IPS DF 6.9 (cell line): ENCODE results near the gene PSKH1.

ENCODE experiments used
- DNase-seq: peaks from one replicate; pipeline ENCODE4 v3.0.0-alpha.2; 2013; ENCODE audit warnings: low read depth, low spot score
- H3K27ac ChIP-seq: one replicate; pipeline ENCODE4 v1.5.1; 2013; ENCODE audit warnings: low read length, control low read depth
- H3K27me3 ChIP-seq: 2 replicates; pipeline ENCODE4 v1.6.1; 2013; ENCODE audit warnings: mild to moderate bottlenecking, low read length; ENCODE audit not compliant: control insufficient read depth, insufficient read depth
- H3K36me3 ChIP-seq: 2 replicates; pipeline ENCODE4 v1.6.1; 2013; ENCODE audit warnings: low read length; ENCODE audit not compliant: control insufficient read depth, insufficient read depth
- H3K4me1 ChIP-seq: 2 replicates; pipeline ENCODE4 v1.6.1; 2013; ENCODE audit warnings: low read length; ENCODE audit not compliant: control insufficient read depth, insufficient read depth
- H3K4me3 ChIP-seq: 2 replicates; pipeline ENCODE4 v1.5.1; 2013; ENCODE audit warnings: mild to moderate bottlenecking, low read length
- H3K9me3 ChIP-seq: 2 replicates; pipeline ENCODE4 v1.6.1; 2013; ENCODE audit warnings: low read length, inconsistent platforms; ENCODE audit not compliant: control insufficient read depth, insufficient read depth
- WGBS: extraction: QIAGEN DNeasy Blood & Tissue Kit; methylation state at CpG from one replicate; pipeline ENCODE4 v1.1.7; 2013; ENCODE audit warnings: mixed read lengths, missing lambda C conversion rate; ENCODE audit not compliant: insufficient read length, insufficient coverage; 5-methylcytosine and 5-hydroxymethylcytosine counted together

PSKH1 gene

GRCh38 chr16:67878846-67879245, 14.2 kb upstream of the PSKH1 start:
- no peak overlapping the region for H3K27ac ChIP-seq
- H3K9me3 ChIP-seq: no peaks in the 10 kb centered on the region
- WGBS: no CpG with 5 or more reads among the region's 9 CpGs
- H3K4me3 ChIP-seq: no peak overlapping the region
- no peaks in the 10 kb centered on the region for H3K27me3 ChIP-seq
- H3K36me3 ChIP-seq: peaks cover 52% of the 10 kb centered on the region
- DNase-seq: no peak
- 0 out of 2 replicates have a peak, but pooled peaks cover 1% of the 10 kb centered on the region for H3K4me1 ChIP-seq

DNA sequence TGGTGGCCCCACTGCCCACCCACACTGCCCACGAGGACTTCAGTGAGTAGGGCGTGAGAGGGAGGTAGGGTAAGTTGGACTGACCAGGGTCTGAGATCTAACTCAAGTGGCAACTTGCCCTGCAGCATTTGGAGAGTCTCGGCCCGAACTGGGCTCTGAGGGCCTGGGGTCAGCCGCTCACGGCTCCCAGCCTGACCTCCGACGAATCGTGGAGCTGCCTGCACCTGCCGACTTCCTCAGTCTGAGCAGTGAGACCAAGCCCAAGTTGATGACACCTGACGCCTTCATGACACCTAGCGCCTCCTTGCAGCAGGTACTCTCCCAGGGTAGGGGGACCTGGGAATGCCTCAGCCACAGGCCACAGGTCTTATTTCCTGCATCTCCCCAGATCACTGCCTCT, 13.6 kb upstream of the PSKH1 start:
- H3K9me3 ChIP-seq: no peaks in the 10 kb centered on the region
- H3K27me3 ChIP-seq: no peaks in the 10 kb centered on the region
- H3K36me3 ChIP-seq: peaks cover 52% of the 10 kb centered on the region
- DNase-seq: no peak
- no CpG with 5 or more reads among the region's 12 CpGs for WGBS
- H3K27ac ChIP-seq: no peak overlapping the region
- H3K4me3 ChIP-seq: no peak overlapping the region
- H3K4me1 ChIP-seq: no peaks in the 10 kb centered on the region

GRCh38 chr16:67879936-67880335, 13.1 kb upstream of the PSKH1 start:
- H3K4me1 ChIP-seq: peaks cover 2% of the 10 kb centered on the region; the same call in 1 of the 2 replicates
- H3K4me3 ChIP-seq: no peak overlapping the region
- peaks cover 52% of the 10 kb centered on the region for H3K36me3 ChIP-seq
- H3K27ac ChIP-seq: no peak overlapping the region
- no peaks in the 10 kb centered on the region for H3K9me3 ChIP-seq
- no peak for DNase-seq
- WGBS: no CpG with 5 or more reads among the region's 5 CpGs
- no peaks in the 10 kb centered on the region for H3K27me3 ChIP-seq

DNA sequence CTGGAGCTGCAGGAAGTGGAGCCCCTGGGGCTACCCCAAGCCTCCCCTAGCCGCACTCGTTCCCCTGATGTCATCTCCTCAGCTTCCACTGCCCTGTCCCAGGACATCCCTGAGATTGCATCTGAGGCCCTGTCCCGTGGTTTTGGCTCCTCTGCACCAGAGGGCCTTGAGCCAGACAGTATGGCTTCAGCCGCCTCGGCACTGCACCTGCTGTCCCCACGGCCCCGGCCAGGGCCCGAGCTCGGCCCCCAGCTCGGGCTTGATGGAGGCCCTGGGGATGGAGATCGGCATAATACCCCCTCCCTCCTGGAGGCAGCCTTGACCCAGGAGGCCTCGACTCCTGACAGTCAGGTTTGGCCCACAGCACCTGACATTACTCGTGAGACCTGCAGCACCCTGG, 12.5 kb upstream of the PSKH1 start:
- peaks cover 4% of the 10 kb centered on the region for H3K4me1 ChIP-seq
- no peak overlapping the region for H3K4me3 ChIP-seq
- H3K27me3 ChIP-seq: no peaks in the 10 kb centered on the region
- WGBS: no CpG with 5 or more reads among the region's 13 CpGs
- no peaks in the 10 kb centered on the region for H3K9me3 ChIP-seq
- H3K36me3 ChIP-seq: peaks cover 52% of the 10 kb centered on the region
- no peak overlapping the region for H3K27ac ChIP-seq
- no peak for DNase-seq

DNA sequence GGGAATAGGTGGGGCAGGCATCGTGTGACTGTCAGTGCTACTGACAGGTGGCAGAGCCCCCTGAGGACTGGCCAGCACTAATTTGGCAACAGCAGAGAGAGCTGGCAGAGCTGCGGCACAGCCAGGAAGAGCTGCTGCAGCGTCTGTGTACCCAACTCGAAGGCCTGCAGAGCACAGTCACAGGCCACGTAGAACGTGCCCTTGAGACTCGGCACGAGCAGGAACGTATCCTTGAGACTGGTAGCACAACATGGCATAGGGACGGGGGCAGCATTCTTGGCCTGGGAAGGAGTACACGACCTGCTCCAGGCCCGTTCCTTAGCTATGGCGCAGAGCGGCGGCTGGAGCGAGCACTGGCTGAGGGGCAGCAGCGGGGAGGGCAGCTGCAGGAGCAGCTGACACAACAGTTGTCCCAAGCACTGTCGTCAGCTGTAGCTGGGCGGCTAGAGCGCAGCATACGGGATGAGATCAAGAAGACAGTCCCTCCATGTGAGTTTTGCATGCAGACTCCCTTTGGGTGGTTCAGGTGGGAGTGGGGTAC, 11.4 kb upstream of the PSKH1 start:
- H3K9me3 ChIP-seq: no peaks in the 10 kb centered on the region
- no CpG with 5 or more reads among the region's 21 CpGs for WGBS
- no peaks in the 10 kb centered on the region for H3K27me3 ChIP-seq
- H3K36me3 ChIP-seq: peaks cover 52% of the 10 kb centered on the region
- DNase-seq: no peak
- H3K4me1 ChIP-seq: peaks cover 5% of the 10 kb centered on the region
- no peak overlapping the region for H3K4me3 ChIP-seq
- H3K27ac ChIP-seq: no peak overlapping the region

GRCh38 chr16:67882374-67883145, 10.5 kb upstream of the PSKH1 start:
- peaks cover 50% of the 10 kb centered on the region for H3K36me3 ChIP-seq
- H3K27ac ChIP-seq: no peak overlapping the region
- H3K4me3 ChIP-seq: no peak overlapping the region
- H3K9me3 ChIP-seq: no peaks in the 10 kb centered on the region
- no peaks in the 10 kb centered on the region for H3K27me3 ChIP-seq
- no peak for DNase-seq
- WGBS: no CpG with 5 or more reads among the region's 18 CpGs
- H3K4me1 ChIP-seq: peaks cover 5% of the 10 kb centered on the region

GRCh38 chr16:67883146-67883871, 9.7 kb upstream of the PSKH1 start:
- peaks cover 42% of the 10 kb centered on the region for H3K36me3 ChIP-seq
- H3K9me3 ChIP-seq: no peaks in the 10 kb centered on the region
- no peak overlapping the region for H3K27ac ChIP-seq
- no CpG with 5 or more reads among the region's 6 CpGs for WGBS
- DNase-seq: no peak
- H3K4me1 ChIP-seq: peaks cover 5% of the 10 kb centered on the region
- H3K27me3 ChIP-seq: no peaks in the 10 kb centered on the region
- no peak overlapping the region for H3K4me3 ChIP-seq

DNA sequence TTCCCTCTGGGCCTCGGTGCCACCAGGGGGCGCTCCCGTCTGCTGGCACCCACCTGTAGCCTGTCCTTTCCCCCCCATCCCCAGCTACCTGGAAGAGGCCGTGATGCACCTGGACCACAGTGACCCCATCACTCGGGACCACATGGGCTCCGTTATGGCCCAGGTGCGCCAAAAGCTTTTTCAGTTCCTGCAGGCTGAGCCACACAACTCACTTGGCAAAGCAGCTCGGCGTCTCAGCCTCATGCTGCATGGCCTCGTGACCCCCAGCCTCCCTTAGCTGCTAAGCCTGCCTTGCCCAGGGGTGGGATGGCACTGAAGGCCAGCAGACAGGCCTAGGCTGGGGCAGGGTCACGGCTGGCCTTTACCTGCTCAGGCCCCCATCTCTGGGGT, 9.2 kb upstream of the PSKH1 start:
- DNase-seq: peak; percentile 37
- H3K27ac ChIP-seq: no peak overlapping the region

GRCh38 chr16:67884684-67885083, 8.4 kb upstream of the PSKH1 start, which contains the start of gene NRN1L:
Gene NRN1L, plus strand, starts transcription at chr16:67884885. Its CDS starts 19 bp downstream, at chr16:67884904.
- no peak within 1 kb of the TSS for H3K27ac ChIP-seq
- whole genome bisulfite sequencing: no CpG with 5 or more reads among the region's 22 CpGs

More for the DNA sequence above, 9.2 kb upstream of the PSKH1 start:
- Histone ChIP-seq H3K4me1 (peaks cover 5% of the 10 kb centered on the region), H3K4me3 (no peak overlapping the region), H3K27me3 (no peaks in the 10 kb centered on the region), H3K36me3 (peaks cover 37% of the 10 kb centered on the region), H3K9me3 (no peaks in the 10 kb centered on the region)
- WGBS: no CpG with 5 or more reads among the region's 11 CpGs

DNA sequence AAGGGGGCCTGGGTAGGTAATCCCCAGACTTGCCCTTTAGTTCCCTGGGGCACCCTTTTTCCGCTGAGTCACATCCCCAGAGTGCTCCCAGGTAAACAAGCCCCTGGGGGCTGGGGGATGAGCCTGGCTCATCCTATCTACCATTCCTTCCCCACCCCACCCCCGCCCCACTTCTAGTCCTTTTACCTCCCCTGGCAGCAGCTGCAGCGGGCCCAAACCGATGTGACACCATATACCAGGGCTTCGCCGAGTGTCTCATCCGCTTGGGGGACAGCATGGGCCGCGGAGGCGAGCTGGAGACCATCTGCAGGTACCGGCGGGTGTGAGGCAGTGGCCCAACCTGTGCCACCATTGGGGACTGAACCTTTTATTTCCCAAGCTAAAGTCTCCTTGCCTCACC, 7.5 kb upstream of the PSKH1 start:
- Histone ChIP-seq H3K27me3 (no peaks in the 10 kb centered on the region), H3K27ac (no peak overlapping the region), H3K36me3 (peaks cover 22% of the 10 kb centered on the region), H3K9me3 (no peaks in the 10 kb centered on the region), H3K4me3 (no peak overlapping the region), H3K4me1 (peaks cover 5% of the 10 kb centered on the region)
- no peak for DNase-seq
- WGBS: no CpG with 5 or more reads among the region's 12 CpGs

More at GRCh38 chr16:67884684-67885083, 8.4 kb upstream of the PSKH1 start, which contains the start of gene NRN1L:
- H3K36me3 ChIP-seq: peaks cover 29% of the 10 kb centered on the region
- peaks cover 5% of the 10 kb centered on the region for H3K4me1 ChIP-seq
- H3K27me3 ChIP-seq: no peaks in the 10 kb centered on the region
- no peak within 1 kb of the TSS for H3K4me3 ChIP-seq
- H3K9me3 ChIP-seq: no peaks in the 10 kb centered on the region
- peak; percentile 89 for DNase-seq
